ENCODE results near the gene CSNK1G3. TPM values are rescaled to one million over a fixed set of nuclear protein-coding genes. Genes with fewer than 3 reads are reported as not detected.

The CSNK1G3 gene
- total and polyA plus RNA-seq, 3 donors from 2014 or later = 17.9 to 53.1 (median 32.1) TPM

DNA sequence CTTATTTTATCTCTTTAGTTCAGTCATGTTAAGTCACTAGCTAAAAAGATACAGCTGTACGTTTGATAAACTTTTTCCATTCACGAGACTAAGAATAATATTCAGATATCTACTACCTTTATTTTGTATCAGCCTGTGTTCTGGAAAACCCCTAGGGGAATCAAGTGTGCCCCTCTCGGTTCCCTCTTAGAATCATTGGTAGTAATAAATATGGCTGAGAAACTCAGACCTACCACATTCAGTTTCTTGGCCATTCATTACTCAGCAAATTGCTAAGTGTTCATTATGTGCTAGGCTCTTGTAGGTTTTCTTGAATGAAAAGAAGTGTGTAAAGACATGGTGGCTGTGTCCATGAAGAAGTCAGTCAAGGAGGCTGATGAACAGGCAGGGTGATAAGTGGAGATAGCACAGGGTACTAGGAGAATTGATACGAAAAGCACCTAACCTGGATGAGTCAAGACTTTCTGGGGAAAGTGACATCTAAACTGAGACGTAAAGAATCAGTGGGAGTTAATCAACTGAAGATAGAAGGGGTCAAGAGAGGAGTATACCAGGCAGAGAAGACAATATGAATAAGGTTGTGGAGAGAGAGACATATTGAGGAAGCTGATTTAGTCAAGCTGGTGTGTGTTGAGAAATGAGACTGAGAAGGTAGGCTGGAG lies 86.2 kb downstream of the CSNK1G3 start:
- no peaks in the 10 kb centered on the region for H3K36me3 ChIP-seq (ENCODE audit: low read depth, missing control alignments)
- intact Hi-C loops (cut with DNase I; ENCODE audit: low total_unique reads) = no loop called here
- H3K9me3 ChIP-seq = no peaks in the 10 kb centered on the region
- TF ChIP-seq, protein P1, sequence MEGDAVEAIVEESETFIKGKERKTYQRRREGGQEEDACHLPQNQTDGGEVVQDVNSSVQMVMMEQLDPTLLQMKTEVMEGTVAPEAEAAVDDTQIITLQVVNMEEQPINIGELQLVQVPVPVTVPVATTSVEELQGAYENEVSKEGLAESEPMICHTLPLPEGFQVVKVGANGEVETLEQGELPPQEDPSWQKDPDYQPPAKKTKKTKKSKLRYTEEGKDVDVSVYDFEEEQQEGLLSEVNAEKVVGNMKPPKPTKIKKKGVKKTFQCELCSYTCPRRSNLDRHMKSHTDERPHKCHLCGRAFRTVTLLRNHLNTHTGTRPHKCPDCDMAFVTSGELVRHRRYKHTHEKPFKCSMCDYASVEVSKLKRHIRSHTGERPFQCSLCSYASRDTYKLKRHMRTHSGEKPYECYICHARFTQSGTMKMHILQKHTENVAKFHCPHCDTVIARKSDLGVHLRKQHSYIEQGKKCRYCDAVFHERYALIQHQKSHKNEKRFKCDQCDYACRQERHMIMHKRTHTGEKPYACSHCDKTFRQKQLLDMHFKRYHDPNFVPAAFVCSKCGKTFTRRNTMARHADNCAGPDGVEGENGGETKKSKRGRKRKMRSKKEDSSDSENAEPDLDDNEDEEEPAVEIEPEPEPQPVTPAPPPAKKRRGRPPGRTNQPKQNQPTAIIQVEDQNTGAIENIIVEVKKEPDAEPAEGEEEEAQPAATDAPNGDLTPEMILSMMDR (IDR thresholded peaks at IDR 0.05) = no peak
- TF ChIP-seq POLR2A (IDR thresholded peaks at IDR 0.05) = no peak
- H3K27ac ChIP-seq = no peak overlapping the region
- DNase-seq = no peak
- 78 to 79% methylated on average over 5 of the region's 5 CpGs for WGBS, 2 donors
- H3K4me1 ChIP-seq = no peaks in the 10 kb centered on the region
- no peak overlapping the region for H3K4me3 ChIP-seq
- no peaks in the 10 kb centered on the region for H3K27me3 ChIP-seq

- no peak for DNase-seq
- no peaks in the 10 kb centered on the region for H3K4me1 ChIP-seq
- no peak for TF ChIP-seq POLR2A (IDR thresholded peaks at IDR 0.05)
- TF ChIP-seq, protein P1 (IDR thresholded peaks at IDR 0.05) = no peak
- intact Hi-C loops (cut with DNase I; ENCODE audit: low total_unique reads) = no loop called here
- H3K27ac ChIP-seq = no peak overlapping the region
- H3K36me3 ChIP-seq (ENCODE audit: low read depth, missing control alignments) = no peaks in the 10 kb centered on the region
- 60 to 69% methylated on average over 2 of the region's 2 CpGs for WGBS, 2 donors
- H3K9me3 ChIP-seq = no peaks in the 10 kb centered on the region
- no peak overlapping the region for H3K4me3 ChIP-seq
- H3K27me3 ChIP-seq = no peaks in the 10 kb centered on the region
These were observed 87.2 kb downstream of the CSNK1G3 start for GRCh38 chr5:123599171-123599570.

DNA sequence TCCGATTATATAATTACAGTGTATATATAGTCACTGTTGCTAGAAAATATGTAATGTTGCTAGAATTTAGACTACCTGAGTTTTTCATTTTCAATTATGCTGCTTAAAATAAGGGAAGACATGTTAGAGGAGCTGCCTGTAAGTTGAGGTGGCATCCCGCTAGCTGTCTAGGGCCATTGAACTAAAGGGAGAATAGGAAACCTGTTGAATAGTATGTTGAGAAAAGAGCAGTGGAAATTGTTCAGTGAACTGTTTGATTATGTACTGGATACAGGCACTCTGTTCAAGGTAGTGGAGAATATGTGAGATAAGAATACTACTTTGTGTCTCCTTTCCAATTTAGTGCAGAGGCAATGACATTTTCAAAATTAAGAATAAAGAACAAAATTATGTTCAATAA lies 89.6 kb downstream of the CSNK1G3 start:
- 98% methylated on average over 2 of the region's 2 CpGs for WGBS, 2 donors
- intact Hi-C loops (cut with DNase I; ENCODE audit: low total_unique reads) = no loop called here

DNA sequence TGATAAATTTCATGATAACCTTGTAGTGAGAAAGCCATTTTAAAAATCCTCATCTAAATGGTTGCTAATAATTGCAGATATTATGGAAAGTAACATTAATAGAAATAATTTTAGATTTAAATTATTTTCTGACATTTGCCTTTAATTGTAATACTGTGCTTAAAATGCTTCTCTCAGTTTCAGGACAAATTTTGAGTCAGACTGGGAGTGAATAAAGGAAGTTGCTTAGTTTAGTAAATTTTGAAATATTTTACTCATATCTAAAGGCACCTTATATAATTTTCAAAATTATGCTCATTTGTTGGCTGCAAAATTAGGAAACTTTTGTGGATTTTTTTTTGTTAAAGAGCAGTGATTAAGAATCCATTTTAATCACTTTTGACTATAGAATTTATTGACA lies 93.8 kb downstream of the CSNK1G3 start:
- no peak for TF ChIP-seq POLR2A (IDR thresholded peaks at IDR 0.05)
- TF ChIP-seq, protein P1 (IDR thresholded peaks at IDR 0.05) = no peak
- Histone ChIP-seq H3K27ac (no peak overlapping the region), H3K4me3 (no peak overlapping the region), H3K4me1 (no peaks in the 10 kb centered on the region), H3K9me3 (no peaks in the 10 kb centered on the region), H3K36me3 (ENCODE audit: low read depth, missing control alignments) (no peaks in the 10 kb centered on the region), H3K27me3 (no peaks in the 10 kb centered on the region)
- intact Hi-C loops (cut with DNase I; ENCODE audit: low total_unique reads) = no loop called here
- DNase-seq = no peak

More for the DNA sequence above, 89.6 kb downstream of the CSNK1G3 start:
- Histone ChIP-seq H3K4me3 (no peak overlapping the region), H3K27ac (no peak overlapping the region), H3K27me3 (no peaks in the 10 kb centered on the region), H3K9me3 (no peaks in the 10 kb centered on the region), H3K36me3 (ENCODE audit: low read depth, missing control alignments) (no peaks in the 10 kb centered on the region), H3K4me1 (no peaks in the 10 kb centered on the region)
- no peak for TF ChIP-seq POLR2A (IDR thresholded peaks at IDR 0.05)
- TF ChIP-seq, protein P1 (IDR thresholded peaks at IDR 0.05) = no peak
- DNase-seq = no peak

DNA sequence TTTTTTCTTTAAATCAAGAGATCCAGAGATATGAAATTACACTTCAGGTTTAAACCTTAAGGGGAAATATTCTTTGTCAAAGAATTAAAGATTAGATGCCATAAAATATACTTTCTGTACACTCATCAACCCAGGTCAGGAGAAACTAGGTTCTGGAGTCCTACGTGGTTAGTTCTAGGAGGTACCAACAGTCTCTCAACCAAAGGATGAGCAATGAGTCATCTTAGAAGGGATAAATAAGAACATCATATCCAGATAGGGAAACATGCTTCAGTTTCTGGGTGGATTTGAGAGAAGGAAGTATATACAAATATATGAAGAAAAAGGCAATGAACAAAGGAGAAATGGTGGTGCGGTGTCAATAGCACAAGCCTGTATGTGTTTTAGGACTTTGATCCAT lies 98.2 kb downstream of the CSNK1G3 start:
- TF ChIP-seq, protein P1 (IDR thresholded peaks at IDR 0.05) = no peak
- no peak for TF ChIP-seq POLR2A (IDR thresholded peaks at IDR 0.05)
- Histone ChIP-seq H3K9me3 (no peaks in the 10 kb centered on the region), H3K36me3 (ENCODE audit: low read depth, missing control alignments) (peaks cover 3% of the 10 kb centered on the region), H3K27ac (no peak overlapping the region), H3K4me3 (no peak overlapping the region), H3K27me3 (no peaks in the 10 kb centered on the region), H3K4me1 (no peaks in the 10 kb centered on the region)
- WGBS, 2 donors = 92 to 95% methylated on average over 2 of the region's 2 CpGs
- no peak for DNase-seq
- intact Hi-C loops (cut with DNase I; ENCODE audit: low total_unique reads) = no loop called here

Data from testis (tissue), 3 donors.